Chondrocyte (in vitro differentiated cells): ENCODE results near the gene CPED1. TPM values are rescaled to one million over a fixed set of nuclear protein-coding genes. Genes with fewer than 3 reads are reported as not detected.

Experiments used
- DNase-seq: peaks from one replicate; pipeline ENCODE4 v3.0.0; 2021; ENCODE audit warnings: mixed read lengths, low spot score
- H3K27ac Mint-ChIP-seq: one replicate; pipeline ENCODE4 v1.8.0; 2021; ENCODE audit warnings: mild to moderate bottlenecking, moderate library complexity, mixed read lengths; ENCODE audit not compliant: unreplicated experiment
- H3K27me3 Mint-ChIP-seq: 2 replicates; pipeline ENCODE4 v1.8.0; 2021; ENCODE audit warnings: low read depth, mixed read lengths
- H3K36me3 Mint-ChIP-seq: 2 replicates; pipeline ENCODE4 v1.8.0; 2021; ENCODE audit warnings: low read depth, mixed read lengths
- H3K4me1 Mint-ChIP-seq: 2 replicates; pipeline ENCODE4 v1.8.0; 2021; ENCODE audit warnings: low read depth, mild to moderate bottlenecking, mixed read lengths
- H3K4me3 Mint-ChIP-seq: one replicate; pipeline ENCODE4 v1.8.0; 2021; ENCODE audit warnings: mild to moderate bottlenecking, moderate library complexity, mixed read lengths; ENCODE audit not compliant: unreplicated experiment
- H3K9me3 Mint-ChIP-seq: 2 replicates; pipeline ENCODE4 v1.8.0; 2021; ENCODE audit warnings: low read depth, mixed read lengths
- CTCF ChIP-seq: fragments of 200-600 bp; sonication (generic); IDR thresholded peaks from 2 replicates; pipeline ENCODE4 v1.5.0; 2021; ENCODE audit warnings: antibody characterized with exemption, mild to moderate bottlenecking, moderate library complexity
- total RNA-seq: library from RNA; stranded (reverse); gene quantifications from 3 replicates; pipeline ENCODE4 v1.2.1, GENCODE V29; 2021

Gene CPED1
- total RNA-seq, 1 donor from 2014 or later, result 2.8 TPM

GRCh38 chr7:120990468-120991118 lies 2.1 kb downstream of the CPED1 start:
- H3K27ac Mint-ChIP-seq, result peak overlapping the region; percentile 91
- no peaks in the 10 kb centered on the region for H3K36me3 Mint-ChIP-seq
- no peak for DNase-seq
- peaks cover 63% of the 10 kb centered on the region for H3K4me1 Mint-ChIP-seq
- peak overlapping the region; percentile 49 for H3K4me3 Mint-ChIP-seq
- H3K27me3 Mint-ChIP-seq, result no peaks in the 10 kb centered on the region
- TF ChIP-seq CTCF, result no peak
- H3K9me3 Mint-ChIP-seq, result no peaks in the 10 kb centered on the region

- Mint-ChIP-seq H3K36me3 (no peaks in the 10 kb centered on the region), H3K27ac (peak overlapping the region; percentile 91), H3K4me1 (peaks cover 67% of the 10 kb centered on the region), H3K9me3 (no peaks in the 10 kb centered on the region), H3K4me3 (peak overlapping the region; percentile 46), H3K27me3 (no peaks in the 10 kb centered on the region)
- no peak for TF ChIP-seq CTCF
- DNase-seq, result no peak
Measured at GRCh38 chr7:120991161-120991560, 2.6 kb downstream of the CPED1 start.

GRCh38 chr7:120991581-120991980 lies 3.1 kb downstream of the CPED1 start:
- Mint-ChIP-seq H3K27me3 (no peaks in the 10 kb centered on the region), H3K36me3 (no peaks in the 10 kb centered on the region), H3K4me1 (peaks cover 71% of the 10 kb centered on the region), H3K9me3 (no peaks in the 10 kb centered on the region), H3K4me3 (peak overlapping the region; percentile 46), H3K27ac (peak overlapping the region; percentile 91)
- TF ChIP-seq CTCF, result no peak
- DNase-seq, result no peak

- no peaks in the 10 kb centered on the region for H3K36me3 Mint-ChIP-seq
- no peak overlapping the region for H3K4me3 Mint-ChIP-seq
- no peak for TF ChIP-seq CTCF
- H3K9me3 Mint-ChIP-seq, result no peaks in the 10 kb centered on the region
- DNase-seq, result no peak
- no peaks in the 10 kb centered on the region for H3K27me3 Mint-ChIP-seq
- H3K27ac Mint-ChIP-seq, result peak overlapping the region; percentile 25
- H3K4me1 Mint-ChIP-seq, result peaks cover 73% of the 10 kb centered on the region
Measured at GRCh38 chr7:120992272-120992964, 3.9 kb downstream of the CPED1 start.

GRCh38 chr7:120992965-120993494 lies 4.5 kb downstream of the CPED1 start:
- no peaks in the 10 kb centered on the region for H3K9me3 Mint-ChIP-seq
- no peak overlapping the region for H3K27ac Mint-ChIP-seq
- H3K4me1 Mint-ChIP-seq, result peaks cover 67% of the 10 kb centered on the region
- no peak for DNase-seq
- no peaks in the 10 kb centered on the region for H3K27me3 Mint-ChIP-seq
- no peaks in the 10 kb centered on the region for H3K36me3 Mint-ChIP-seq
- H3K4me3 Mint-ChIP-seq, result no peak overlapping the region
- no peak for TF ChIP-seq CTCF
